HepG2 (cell line): ENCODE measurements around the gene TMEM200A. TPM values are rescaled to one million over a fixed set of nuclear protein-coding genes. Genes with fewer than 3 reads are reported as not detected.

Experiments
- ATAC-seq: fragments of 200-7000 bp; cut with Tn5 transposase; 3 replicates; pipeline ENCODE4 v1.9.1; 2020; ENCODE audit warnings: mild to moderate bottlenecking, moderate library complexity
- BruUV-seq: library from RNA; stranded (reverse); fragments of 400-500 nt; replicated peaks from 2 replicates; lab custom pipeline; 2021; lab: Mats Ljungman, UMichigan
- CTCF ChIA-PET: fragments of 300-600 bp; formaldehyde crosslinking; extraction: SDS; loops from one replicate; lab custom pipeline; 2021; ENCODE audit warnings: low total read pairs, inconsistent platforms, low intra/inter-chr PET ratio; lab: Yijun Ruan, JAX
- POLR2A ChIA-PET: fragments of 350-600 bp; sonication (Branson Sonifier 250); formaldehyde crosslinking; loops from one replicate; lab custom pipeline; 2020; ENCODE audit warnings: antibody characterized with exemption, inconsistent platforms; lab: Yijun Ruan, JAX
- DNase-seq: peaks from one replicate; pipeline ENCODE4 v3.0.0-alpha.2; 2015; ENCODE audit warnings: low spot score
- FAIRE-seq: peaks from 3 replicates; lab custom pipeline; 2011; peaks lifted over from hg19 to GRCh38; lab: Jason Lieb, UNC
- H2AFZ ChIP-seq: one replicate; pipeline ENCODE4 v1.6.1; 2011; ENCODE audit warnings: low read length, inconsistent platforms
- H3K27ac ChIP-seq: fragments of 300-600 bp; 3 replicates; pipeline ENCODE4 v1.8.0; 2011; ENCODE audit warnings: mixed run types, mild to moderate bottlenecking, mixed read lengths, low read length, inconsistent platforms; ENCODE audit not compliant: insufficient read depth; ENCODE audit errors: extremely low read length
- H3K27me3 ChIP-seq, 2 experiments: fragments of 200-600 bp in 1 of 2; 2 replicates in 1 of 2; 3 replicates in 1 of 2; pipeline versions ENCODE4 v1.6.0 to v1.8.0; 2011; ENCODE audit warnings: low read length in 2 of 2, mild to moderate bottlenecking in 2 of 2, moderate library complexity in 2 of 2, inconsistent platforms in 1 of 2; ENCODE audit not compliant: insufficient read depth in 2 of 2, control insufficient read depth in 1 of 2
- H3K36me3 ChIP-seq, 2 experiments: fragments of 200-600 bp in 1 of 2; replicated peaks in 1 of 2; 2 replicates in 1 of 2; 3 replicates in 1 of 2; pipeline versions ENCODE4 v1.5.1 to v1.8.0; 2011; ENCODE audit warnings: low read length in 2 of 2, inconsistent platforms in 1 of 2; ENCODE audit not compliant: insufficient read depth in 2 of 2, control insufficient read depth in 1 of 2
- H3K4me1 ChIP-seq: 2 replicates; pipeline ENCODE4 v1.5.1; 2012; ENCODE audit warnings: low read length, inconsistent platforms; ENCODE audit not compliant: insufficient read depth
- H3K4me2 ChIP-seq: 2 replicates; pipeline ENCODE4 v1.6.0; 2011; ENCODE audit warnings: low read depth, low read length, inconsistent platforms
- H3K4me3 ChIP-seq, 3 experiments: fragments of 200-600 bp in 1 of 3; sonication (generic), shearing (Covaris generic) in 1 of 3; replicated peaks in 1 of 3; 2 replicates each; pipeline ENCODE4 v1.5.1; 2011 to 2016; ENCODE audit warnings: low read length in 3 of 3, inconsistent platforms in 2 of 3, low read depth in 2 of 3, mild to moderate bottlenecking in 2 of 3, control low read depth in 1 of 3, mixed read lengths in 1 of 3; ENCODE audit not compliant: insufficient read depth in 1 of 3
- H3K79me2 ChIP-seq: one replicate; pipeline ENCODE4 v1.6.1; 2011; ENCODE audit warnings: low read length, inconsistent platforms; ENCODE audit not compliant: insufficient read depth
- H3K9ac ChIP-seq: 2 replicates; pipeline ENCODE4 v1.6.0; 2011; ENCODE audit warnings: mild to moderate bottlenecking, low read depth, low read length, inconsistent platforms; ENCODE audit not compliant: insufficient read depth
- H3K9me3 ChIP-seq: 2 replicates; pipeline ENCODE4 v1.5.1; 2012; ENCODE audit warnings: mild to moderate bottlenecking, low read length
- H4K20me1 ChIP-seq: 2 replicates; pipeline ENCODE4 v1.6.0; 2011; ENCODE audit warnings: inconsistent platforms, mild to moderate bottlenecking, low read length, moderate library complexity; ENCODE audit not compliant: insufficient read depth
- CBX1 ChIP-seq: IDR thresholded peaks from one replicate; pipeline ENCODE4 v1.6.1; 2016; ENCODE audit warnings: antibody characterized with exemption, low read depth
- LCORL ChIP-seq, 2 experiments: fragments of 450-650 bp in 1 of 2; sonication (generic) in 1 of 2; formaldehyde crosslinking in 1 of 2; IDR thresholded peaks; 2 replicates each; pipeline versions ENCODE4 v1.5.0 to v1.6.1; 2017 to 2020; ENCODE audit warnings: antibody characterized with exemption in 1 of 2, missing genetic modification reagents in 1 of 2
- RAD51 ChIP-seq: fragments of 450-650 bp; IDR thresholded peaks from 2 replicates; pipeline ENCODE4 v1.6.1; 2016; ENCODE audit warnings: borderline replicate concordance
- RARA ChIP-seq: IDR thresholded peaks from 2 replicates; pipeline ENCODE4 v1.6.1; 2016; ENCODE audit warnings: missing genetic modification reagents, missing compliant biosample characterization
- SALL1 ChIP-seq: sonication (generic); formaldehyde crosslinking; IDR thresholded peaks from 2 replicates; pipeline ENCODE4 v1.8.0; 2022; ENCODE audit warnings: mild to moderate bottlenecking, missing genetic modification reagents
- SETDB1 ChIP-seq: sonication (generic); formaldehyde crosslinking; IDR thresholded peaks from 2 replicates; pipeline ENCODE4 v1.5.1; 2020; ENCODE audit warnings: missing genetic modification reagents, mild to moderate bottlenecking, borderline replicate concordance
- ZKSCAN1 ChIP-seq: fragments of 150-350 bp; IDR thresholded peaks from 2 replicates; pipeline ENCODE4 v1.6.1; 2014; ENCODE audit warnings: low read length
- ZNF101 ChIP-seq: sonication (generic); formaldehyde crosslinking; IDR thresholded peaks from 2 replicates; pipeline ENCODE4 v1.4.0; 2020; ENCODE audit warnings: mild to moderate bottlenecking, low read depth, missing genetic modification reagents, borderline replicate concordance
- ZNF138 ChIP-seq: sonication (generic); formaldehyde crosslinking; IDR thresholded peaks from 2 replicates; pipeline ENCODE4 v1.5.0; 2020; ENCODE audit warnings: mild to moderate bottlenecking, low read depth, missing genetic modification reagents
- ZNF839 ChIP-seq: sonication (generic); formaldehyde crosslinking; IDR thresholded peaks from 2 replicates; pipeline ENCODE4 v1.4.0; 2020; ENCODE audit warnings: missing genetic modification reagents, mild to moderate bottlenecking, borderline replicate concordance
- ZSCAN25 ChIP-seq: sonication (generic); formaldehyde crosslinking; IDR thresholded peaks from 2 replicates; pipeline ENCODE4 v1.8.0; 2022; ENCODE audit warnings: mild to moderate bottlenecking, missing genetic modification reagents
- ZSCAN31 ChIP-seq: sonication (generic); formaldehyde crosslinking; IDR thresholded peaks from 2 replicates; pipeline ENCODE4 v1.5.0; 2020; ENCODE audit warnings: low read depth, mild to moderate bottlenecking, missing genetic modification reagents
- WGBS: methylation state at CpG from one replicate; pipeline ENCODE4 v1.1.6; 2017; ENCODE audit warnings: low lambda C conversion rate; 5-methylcytosine and 5-hydroxymethylcytosine counted together
- in situ Hi-C: cut with HindIII; loops from 2 replicates; pipeline ENCODE4 v1.10.0; 2017; ENCODE audit warnings: low pct_unique_long_range_greater_than_20kb; ENCODE audit not compliant: extremely low pct_ligation_motif_present
- intact Hi-C: fragments of 100-400 bp; cut with micrococcal nuclease; formaldehyde crosslinking; loops from one replicate; pipeline ENCODE4 v1.10.0; 2022; ENCODE audit not compliant: unreplicated experiment
- polyA plus RNA-seq, 8 experiments: library from polyadenylated mRNA; depleted of rRNA in 3 of 8; stranded (reverse) in 7 of 8; unstranded in 1 of 8; fragments of >200 nt; fragmentation: Illumina TruSeq in 4 of 8; extraction: Trizol in 4 of 8; gene quantifications; 2 replicates each; pipeline versions ENCODE4 v1.2.1 to v1.2.3, GENCODE V29; 2011 to 2016; ENCODE audit warnings: low read depth in 4 of 8, missing spikeins in 1 of 8, mixed read lengths in 1 of 8; ENCODE audit not compliant: insufficient read depth in 1 of 8
- total RNA-seq, 5 experiments: library from RNA; depleted of rRNA; stranded (reverse); fragments of >200 nt; fragmentation: Illumina TruSeq; extraction: Trizol; gene quantifications; 2 replicates each; pipeline ENCODE4 v1.2.3, GENCODE V29; 2016; ENCODE audit warnings: low read depth in 1 of 5
- TF ChIP-seq, protein P1 (sequence below): sonication (generic); formaldehyde crosslinking; IDR thresholded peaks from 2 replicates; pipeline ENCODE4 v1.4.0; 2020; ENCODE audit warnings: missing genetic modification reagents
- TF ChIP-seq, protein P2 (sequence below): sonication (generic); formaldehyde crosslinking; IDR thresholded peaks from 2 replicates; pipeline ENCODE4 v1.4.0; 2020; ENCODE audit warnings: missing genetic modification reagents, borderline replicate concordance
- TF ChIP-seq, protein P3 (sequence below): IDR thresholded peaks from 2 replicates; pipeline ENCODE4 v1.6.1; 2012; ENCODE audit warnings: low read depth, low read length, improper control_type of control experiment
- TF ChIP-seq, protein P4 (sequence below): sonication (generic); formaldehyde crosslinking; IDR thresholded peaks from 2 replicates; pipeline ENCODE4 v1.8.0; 2023; ENCODE audit warnings: mild to moderate bottlenecking, missing genetic modification reagents

Gene TMEM200A
- total and polyA plus RNA-seq, 2 of the 13 experiments (the other 11 are each of a cell fraction or from before 2014, with no cell fraction given) = 0.34 TPM; not detected in 1

DNA sequence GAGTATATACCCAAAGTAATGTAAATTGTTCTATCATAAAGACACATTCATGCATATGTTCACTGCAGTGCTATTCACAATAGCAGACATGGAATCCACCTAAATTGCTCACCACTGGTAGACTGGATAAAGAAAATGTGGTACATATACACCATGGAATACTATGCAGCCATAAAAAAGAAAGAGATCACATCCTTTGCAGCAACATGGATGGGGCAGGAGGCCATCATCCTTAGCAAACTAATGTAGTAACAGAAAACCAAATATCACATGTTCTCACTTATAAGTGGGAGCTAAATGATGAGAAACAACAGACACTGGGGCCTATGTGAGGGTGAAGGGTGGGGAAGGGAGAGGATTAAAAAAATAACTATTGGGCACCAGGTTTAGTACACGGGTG lies 11.5 kb upstream of the TMEM200A start (continued):
- TF ChIP-seq, protein P1, sequence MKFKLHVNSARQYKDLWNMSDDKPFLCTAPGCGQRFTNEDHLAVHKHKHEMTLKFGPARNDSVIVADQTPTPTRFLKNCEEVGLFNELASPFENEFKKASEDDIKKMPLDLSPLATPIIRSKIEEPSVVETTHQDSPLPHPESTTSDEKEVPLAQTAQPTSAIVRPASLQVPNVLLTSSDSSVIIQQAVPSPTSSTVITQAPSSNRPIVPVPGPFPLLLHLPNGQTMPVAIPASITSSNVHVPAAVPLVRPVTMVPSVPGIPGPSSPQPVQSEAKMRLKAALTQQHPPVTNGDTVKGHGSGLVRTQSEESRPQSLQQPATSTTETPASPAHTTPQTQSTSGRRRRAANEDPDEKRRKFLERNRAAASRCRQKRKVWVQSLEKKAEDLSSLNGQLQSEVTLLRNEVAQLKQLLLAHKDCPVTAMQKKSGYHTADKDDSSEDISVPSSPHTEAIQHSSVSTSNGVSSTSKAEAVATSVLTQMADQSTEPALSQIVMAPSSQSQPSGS = no peak
- no peak for TF ChIP-seq ZNF839
- no peak for TF ChIP-seq ZSCAN25 (CRISPR knock-in tag)
- TF ChIP-seq ZSCAN31 (CRISPR knock-in tag) = no peak
- no peak for TF ChIP-seq RARA (CRISPR knock-in tag)
- TF ChIP-seq, protein P2, sequence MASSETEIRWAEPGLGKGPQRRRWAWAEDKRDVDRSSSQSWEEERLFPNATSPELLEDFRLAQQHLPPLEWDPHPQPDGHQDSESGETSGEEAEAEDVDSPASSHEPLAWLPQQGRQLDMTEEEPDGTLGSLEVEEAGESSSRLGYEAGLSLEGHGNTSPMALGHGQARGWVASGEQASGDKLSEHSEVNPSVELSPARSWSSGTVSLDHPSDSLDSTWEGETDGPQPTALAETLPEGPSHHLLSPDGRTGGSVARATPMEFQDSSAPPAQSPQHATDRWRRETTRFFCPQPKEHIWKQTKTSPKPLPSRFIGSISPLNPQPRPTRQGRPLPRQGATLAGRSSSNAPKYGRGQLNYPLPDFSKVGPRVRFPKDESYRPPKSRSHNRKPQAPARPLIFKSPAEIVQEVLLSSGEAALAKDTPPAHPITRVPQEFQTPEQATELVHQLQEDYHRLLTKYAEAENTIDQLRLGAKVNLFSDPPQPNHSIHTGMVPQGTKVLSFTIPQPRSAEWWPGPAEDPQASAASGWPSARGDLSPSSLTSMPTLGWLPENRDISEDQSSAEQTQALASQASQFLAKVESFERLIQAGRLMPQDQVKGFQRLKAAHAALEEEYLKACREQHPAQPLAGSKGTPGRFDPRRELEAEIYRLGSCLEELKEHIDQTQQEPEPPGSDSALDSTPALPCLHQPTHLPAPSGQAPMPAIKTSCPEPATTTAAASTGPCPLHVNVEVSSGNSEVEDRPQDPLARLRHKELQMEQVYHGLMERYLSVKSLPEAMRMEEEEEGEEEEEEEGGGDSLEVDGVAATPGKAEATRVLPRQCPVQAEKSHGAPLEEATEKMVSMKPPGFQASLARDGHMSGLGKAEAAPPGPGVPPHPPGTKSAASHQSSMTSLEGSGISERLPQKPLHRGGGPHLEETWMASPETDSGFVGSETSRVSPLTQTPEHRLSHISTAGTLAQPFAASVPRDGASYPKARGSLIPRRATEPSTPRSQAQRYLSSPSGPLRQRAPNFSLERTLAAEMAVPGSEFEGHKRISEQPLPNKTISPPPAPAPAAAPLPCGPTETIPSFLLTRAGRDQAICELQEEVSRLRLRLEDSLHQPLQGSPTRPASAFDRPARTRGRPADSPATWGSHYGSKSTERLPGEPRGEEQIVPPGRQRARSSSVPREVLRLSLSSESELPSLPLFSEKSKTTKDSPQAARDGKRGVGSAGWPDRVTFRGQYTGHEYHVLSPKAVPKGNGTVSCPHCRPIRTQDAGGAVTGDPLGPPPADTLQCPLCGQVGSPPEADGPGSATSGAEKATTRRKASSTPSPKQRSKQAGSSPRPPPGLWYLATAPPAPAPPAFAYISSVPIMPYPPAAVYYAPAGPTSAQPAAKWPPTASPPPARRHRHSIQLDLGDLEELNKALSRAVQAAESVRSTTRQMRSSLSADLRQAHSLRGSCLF (CRISPR knock-in tag) = no peak

DNA sequence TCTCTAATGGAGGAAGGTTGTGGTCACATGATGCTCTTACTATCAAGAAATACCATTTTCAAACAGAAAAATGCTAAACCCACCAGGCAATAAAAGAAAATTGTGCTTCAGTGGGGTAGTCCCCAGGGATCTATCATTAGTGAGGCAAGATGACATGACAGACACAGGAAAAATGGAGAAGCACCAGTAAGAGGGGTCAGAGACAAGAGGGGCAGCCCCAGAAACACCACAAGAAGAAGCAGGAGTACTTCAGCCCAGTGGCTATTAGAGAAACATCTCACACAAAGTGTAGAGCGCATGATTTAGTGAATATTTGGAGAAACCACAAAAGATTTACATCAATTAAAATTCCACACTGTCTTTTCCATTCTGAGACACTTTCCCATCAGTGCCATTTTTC lies 10.2 kb upstream of the TMEM200A start:
- Histone ChIP-seq H3K27me3 (no peaks in the 10 kb centered on the region), H3K4me2 (no peak overlapping the region), H4K20me1 (no peaks in the 10 kb centered on the region), H3K4me1 (no peaks in the 10 kb centered on the region), H3K4me3 (no peak overlapping the region), H3K27ac (no peak overlapping the region), H3K79me2 (no peaks in the 10 kb centered on the region), H3K36me3 (no peaks in the 10 kb centered on the region), H3K9me3 (no peaks in the 10 kb centered on the region), H2AFZ (no peak overlapping the region), H3K9ac (no peak overlapping the region)
- no TSS peak for BruUV-seq
- in situ Hi-C loops (no loop called here), intact Hi-C loops (no loop called here)
- POLR2A ChIA-PET = no interaction called here
- DNase-seq (no peak), FAIRE-seq (no peak), ATAC-seq (no peak)
- CTCF ChIA-PET = no interaction called here
- 12% methylated on average over 1 of the region's 1 CpG for WGBS
- no peak for TF ChIP-seq RAD51
- TF ChIP-seq SALL1 (CRISPR knock-in tag) = no peak
- TF ChIP-seq ZNF101 (CRISPR knock-in tag) = no peak
- no peak for TF ChIP-seq SETDB1 (CRISPR knock-in tag)
- TF ChIP-seq LCORL (IDR thresholded peaks at IDR 0.05) = no peak
- TF ChIP-seq LCORL (CRISPR knock-in tag; IDR thresholded peaks at IDR 0.05) = no peak
- no peak for TF ChIP-seq CBX1
- TF ChIP-seq, protein P3, sequence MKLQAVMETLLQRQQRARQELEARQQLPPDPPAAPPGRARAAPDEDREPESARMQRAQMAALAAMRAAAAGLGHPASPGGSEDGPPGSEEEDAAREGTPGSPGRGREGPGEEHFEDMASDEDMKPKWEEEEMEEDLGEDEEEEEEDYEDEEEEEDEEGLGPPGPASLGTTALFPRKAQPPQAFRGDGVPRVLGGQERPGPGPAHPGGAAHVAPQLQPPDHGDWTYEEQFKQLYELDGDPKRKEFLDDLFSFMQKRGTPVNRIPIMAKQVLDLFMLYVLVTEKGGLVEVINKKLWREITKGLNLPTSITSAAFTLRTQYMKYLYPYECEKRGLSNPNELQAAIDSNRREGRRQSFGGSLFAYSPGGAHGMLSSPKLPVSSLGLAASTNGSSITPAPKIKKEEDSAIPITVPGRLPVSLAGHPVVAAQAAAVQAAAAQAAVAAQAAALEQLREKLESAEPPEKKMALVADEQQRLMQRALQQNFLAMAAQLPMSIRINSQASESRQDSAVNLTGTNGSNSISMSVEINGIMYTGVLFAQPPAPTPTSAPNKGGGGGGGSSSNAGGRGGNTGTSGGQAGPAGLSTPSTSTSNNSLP = no peak
- TF ChIP-seq ZKSCAN1 = no peak
- TF ChIP-seq, protein P4, sequence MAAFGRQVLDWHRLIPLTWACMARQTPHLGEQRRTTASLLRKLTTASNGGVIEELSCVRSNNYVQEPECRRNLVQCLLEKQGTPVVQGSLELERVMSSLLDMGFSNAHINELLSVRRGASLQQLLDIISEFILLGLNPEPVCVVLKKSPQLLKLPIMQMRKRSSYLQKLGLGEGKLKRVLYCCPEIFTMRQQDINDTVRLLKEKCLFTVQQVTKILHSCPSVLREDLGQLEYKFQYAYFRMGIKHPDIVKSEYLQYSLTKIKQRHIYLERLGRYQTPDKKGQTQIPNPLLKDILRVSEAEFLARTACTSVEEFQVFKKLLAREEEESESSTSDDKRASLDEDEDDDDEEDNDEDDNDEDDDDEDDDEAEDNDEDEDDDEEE (CRISPR knock-in tag) = no peak
- TF ChIP-seq ZNF138 (CRISPR knock-in tag) = no peak
